ENCODE measurements around the gene NFIL3. TPM values are rescaled to one million over a fixed set of nuclear protein-coding genes. Genes with fewer than 3 reads are reported as not detected.

The NFIL3 gene
- total and polyA plus RNA-seq, 2 experiments from 2014 or later, result 4.1 to 7.5 TPM

- TF ChIP-seq ZNF462 (CRISPR knock-in tag; IDR thresholded peaks at IDR 0.05) (no peak), REST (IDR thresholded peaks at IDR 0.05; ENCODE audit: unreplicated experiment) (no peak)
Observed at GRCh38 chr9:91458906-91459305, 35.3 kb upstream of the NFIL3 start (continued).

GRCh38 chr9:91452844-91453243 lies 29.2 kb upstream of the NFIL3 start:
- no peak overlapping the region for H3K4me2 ChIP-seq
- no peaks in the 10 kb centered on the region for H3K36me3 ChIP-seq (ENCODE audit: insufficient read depth)
- H3K9me2 ChIP-seq (ENCODE audit: insufficient read depth), result no peaks in the 10 kb centered on the region
- no peaks in the 10 kb centered on the region for H3K79me2 ChIP-seq (replicated peaks; ENCODE audit: insufficient read depth)
- no peak overlapping the region for H3K27ac Mint-ChIP-seq
- H3K4me1 Mint-ChIP-seq, result peaks cover 6% of the 10 kb centered on the region; the same call in 2 of the 3 replicates
- DNase-seq (ENCODE audit: low spot score), result no peak
- no peak overlapping the region for H3K27ac ChIP-seq (ENCODE audit: low read depth)
- H2AFZ ChIP-seq, result no peak overlapping the region
- H3F3A ChIP-seq (replicated peaks; ENCODE audit: low read depth), result no peaks in the 10 kb centered on the region
- H3K27me3 ChIP-seq (ENCODE audit: insufficient read depth), result no peaks in the 10 kb centered on the region
- no peaks in the 10 kb centered on the region for H4K20me1 ChIP-seq (replicated peaks; ENCODE audit: insufficient read depth)
- H3K9me3 Mint-ChIP-seq, result 0 out of 3 replicates have a peak, but pooled peaks cover 9% of the 10 kb centered on the region
- TF ChIP-seq POLR2AphosphoS5 (IDR thresholded peaks at IDR 0.05; ENCODE audit: low read depth), result no peak
- no peak for TF ChIP-seq EZH2 (IDR thresholded peaks at IDR 0.05; ENCODE audit: low read depth, unreplicated experiment)
- TF ChIP-seq ZNF331 (CRISPR knock-in tag; IDR thresholded peaks at IDR 0.05; ENCODE audit: low read depth), result no peak
- no peak for TF ChIP-seq CTCF (conservative IDR thresholded peaks at IDR 0.05; ENCODE audit: low read depth in 2 of 2)
- TF ChIP-seq ZNF114 (CRISPR knock-in tag; IDR thresholded peaks at IDR 0.05), result no peak
- no peak for ATAC-seq
- no peaks in the 10 kb centered on the region for H3K4me1 ChIP-seq (ENCODE audit: insufficient read depth)
- peaks cover 4% of the 10 kb centered on the region; the same call in 1 of the 3 replicates for H3K36me3 Mint-ChIP-seq (ENCODE audit: low read depth)
- H3K4me3 ChIP-seq, result no peak overlapping the region
- no peak overlapping the region for H3K4me3 Mint-ChIP-seq
- H3K27me3 Mint-ChIP-seq (ENCODE audit: insufficient read depth, low read depth, poor library complexity), result no peaks in the 10 kb centered on the region

All from GM23338 (cell line).